Upper lobe of right lung (tissue), 1 donor: Measurements from ENCODE around the gene APOC3. TPM values are rescaled to one million over a fixed set of nuclear protein-coding genes. Genes with fewer than 3 reads are reported as not detected.

ENCODE experiments used
- ATAC-seq: fragments of 200-7000 bp; cut with Tn5 transposase; one replicate; pipeline ENCODE4 v1.9.1; 2020; ENCODE audit warnings: mild to moderate bottlenecking, moderate library complexity
- DNase-seq: peaks from one replicate; pipeline ENCODE4 v3.0.0-alpha.2; 2020
- H3K27ac ChIP-seq: fragments of 200-600 bp; one replicate; pipeline ENCODE4 v1.8.0; 2022
- H3K27me3 ChIP-seq: fragments of 200-600 bp; one replicate; pipeline ENCODE4 v1.8.0; 2022; ENCODE audit warnings: mild to moderate bottlenecking
- H3K36me3 ChIP-seq: fragments of 200-600 bp; one replicate; pipeline ENCODE4 v1.8.0; 2022
- H3K4me1 ChIP-seq: fragments of 200-600 bp; one replicate; pipeline ENCODE4 v1.8.0; 2022
- H3K4me3 ChIP-seq: fragments of 200-600 bp; one replicate; pipeline ENCODE4 v1.8.0; 2022; ENCODE audit warnings: mild to moderate bottlenecking
- H3K9me3 ChIP-seq: fragments of 200-600 bp; one replicate; pipeline ENCODE4 v1.8.0; 2022
- CTCF ChIP-seq: fragments of 200-600 bp; IDR thresholded peaks from one replicate; pipeline ENCODE4 v1.8.0; 2022; ENCODE audit warnings: antibody characterized with exemption
- intact Hi-C: fragments of 100-400 bp; cut with DNase I; formaldehyde crosslinking; loops from one replicate; pipeline ENCODE4 v1.11.0; 2022
- total RNA-seq: library from RNA; stranded (reverse); fragmentation: NEBNext Ultra II Directional; extraction: Animal tissue kit (Norgen Biotek cat#: 25700); gene quantifications from one replicate; pipeline ENCODE4 v1.2.1, GENCODE V29; 2021
- donor health status: DM: no; HTN: yes; CAD: no; lungs with severe emphysema.

APOC3 gene
- total RNA-seq, 1 donor from 2014 or later = not detected

DNA sequence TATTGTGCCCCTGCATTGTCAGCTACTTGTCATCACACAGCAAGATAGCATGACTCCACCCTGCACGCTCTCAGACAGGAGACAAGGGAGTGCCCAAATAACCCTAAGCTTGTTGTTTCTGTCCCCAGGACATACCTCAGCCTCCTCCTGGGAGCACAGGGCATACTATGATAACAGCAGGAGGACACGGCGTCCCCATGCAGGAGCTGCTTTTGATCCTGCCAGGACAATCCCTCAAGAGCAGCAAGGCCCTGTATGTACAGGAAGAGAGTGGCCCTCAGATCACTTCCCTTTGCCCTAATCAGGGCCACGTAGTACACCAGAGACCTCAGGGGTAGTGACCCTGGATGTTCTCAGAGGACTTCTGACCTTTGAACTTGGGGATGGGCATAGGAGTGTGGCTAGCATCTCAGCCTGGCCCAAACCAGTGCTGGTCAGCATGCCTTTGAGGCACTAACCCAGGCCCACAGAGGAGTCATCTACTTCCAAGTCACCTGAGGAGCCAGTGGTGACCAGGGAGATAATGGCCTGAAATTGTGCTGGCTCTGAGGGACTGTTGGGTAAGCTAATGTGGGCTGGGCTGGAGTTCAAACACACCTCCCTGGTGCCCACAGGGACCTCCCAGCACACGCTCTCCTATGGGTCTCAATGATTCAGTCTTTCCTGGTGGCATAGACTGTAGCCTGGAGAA lies 15.8 kb upstream of the APOC3 start:
- H3K36me3 ChIP-seq = no peaks in the 10 kb centered on the region
- H3K9me3 ChIP-seq = no peaks in the 10 kb centered on the region
- intact Hi-C loops = no loop called here
- H3K4me3 ChIP-seq = no peak overlapping the region
- no peaks in the 10 kb centered on the region for H3K4me1 ChIP-seq
- peak; percentile 37 for ATAC-seq
- DNase-seq = no peak
- H3K27ac ChIP-seq = no peak overlapping the region
- no peak for TF ChIP-seq CTCF
- no peaks in the 10 kb centered on the region for H3K27me3 ChIP-seq

DNA sequence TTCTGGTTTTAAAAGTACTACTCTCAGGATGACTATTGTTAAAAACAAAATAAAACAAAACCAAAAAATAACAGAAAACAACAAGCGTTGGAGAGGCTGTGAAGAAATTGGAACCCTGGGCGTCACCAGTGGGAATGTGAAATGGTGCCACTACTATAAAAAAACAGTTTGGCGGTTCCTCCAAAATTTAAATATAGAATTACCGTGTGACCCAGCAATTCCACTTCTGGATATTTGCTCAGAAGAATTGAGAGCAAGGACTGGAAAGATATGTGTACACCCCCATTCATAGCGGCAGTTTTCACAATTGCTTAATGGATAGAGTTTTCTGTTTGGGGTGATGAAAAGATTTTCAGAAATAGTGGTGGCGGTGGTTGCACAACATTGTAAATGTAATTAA lies 15.2 kb upstream of the APOC3 start:
- Histone ChIP-seq H3K27ac (no peak overlapping the region), H3K36me3 (no peaks in the 10 kb centered on the region), H3K27me3 (no peaks in the 10 kb centered on the region), H3K9me3 (no peaks in the 10 kb centered on the region), H3K4me1 (no peaks in the 10 kb centered on the region), H3K4me3 (no peak overlapping the region)
- ATAC-seq (no peak), DNase-seq (no peak)
- TF ChIP-seq CTCF = no peak
- intact Hi-C loops = no loop called here

DNA sequence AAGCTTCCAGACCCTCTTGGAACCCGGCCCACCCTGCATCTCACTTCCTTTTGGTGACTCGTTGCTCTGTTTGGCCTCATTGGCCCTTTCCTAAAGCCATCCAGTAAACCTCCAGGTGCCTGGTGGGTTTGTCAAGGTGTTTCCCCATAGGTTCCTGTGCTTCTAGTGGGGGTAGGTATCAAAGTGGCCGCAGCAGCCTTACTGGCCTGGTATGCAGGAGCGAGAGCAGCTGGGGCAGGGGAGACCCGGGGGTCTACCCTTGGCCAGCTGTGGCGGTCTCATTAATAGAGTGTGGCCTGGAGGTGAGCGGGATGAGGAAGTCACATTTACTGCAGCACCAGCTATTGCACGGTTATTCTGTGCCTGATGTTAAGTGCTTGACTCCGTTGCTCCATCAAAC lies 10.7 kb upstream of the APOC3 start:
- no peak for DNase-seq
- Histone ChIP-seq H3K4me1 (no peaks in the 10 kb centered on the region), H3K27me3 (no peaks in the 10 kb centered on the region), H3K27ac (no peak overlapping the region), H3K9me3 (no peaks in the 10 kb centered on the region), H3K4me3 (no peak overlapping the region), H3K36me3 (no peaks in the 10 kb centered on the region)
- intact Hi-C loops = no loop called here
- ATAC-seq = no peak
- TF ChIP-seq CTCF = no peak

DNA sequence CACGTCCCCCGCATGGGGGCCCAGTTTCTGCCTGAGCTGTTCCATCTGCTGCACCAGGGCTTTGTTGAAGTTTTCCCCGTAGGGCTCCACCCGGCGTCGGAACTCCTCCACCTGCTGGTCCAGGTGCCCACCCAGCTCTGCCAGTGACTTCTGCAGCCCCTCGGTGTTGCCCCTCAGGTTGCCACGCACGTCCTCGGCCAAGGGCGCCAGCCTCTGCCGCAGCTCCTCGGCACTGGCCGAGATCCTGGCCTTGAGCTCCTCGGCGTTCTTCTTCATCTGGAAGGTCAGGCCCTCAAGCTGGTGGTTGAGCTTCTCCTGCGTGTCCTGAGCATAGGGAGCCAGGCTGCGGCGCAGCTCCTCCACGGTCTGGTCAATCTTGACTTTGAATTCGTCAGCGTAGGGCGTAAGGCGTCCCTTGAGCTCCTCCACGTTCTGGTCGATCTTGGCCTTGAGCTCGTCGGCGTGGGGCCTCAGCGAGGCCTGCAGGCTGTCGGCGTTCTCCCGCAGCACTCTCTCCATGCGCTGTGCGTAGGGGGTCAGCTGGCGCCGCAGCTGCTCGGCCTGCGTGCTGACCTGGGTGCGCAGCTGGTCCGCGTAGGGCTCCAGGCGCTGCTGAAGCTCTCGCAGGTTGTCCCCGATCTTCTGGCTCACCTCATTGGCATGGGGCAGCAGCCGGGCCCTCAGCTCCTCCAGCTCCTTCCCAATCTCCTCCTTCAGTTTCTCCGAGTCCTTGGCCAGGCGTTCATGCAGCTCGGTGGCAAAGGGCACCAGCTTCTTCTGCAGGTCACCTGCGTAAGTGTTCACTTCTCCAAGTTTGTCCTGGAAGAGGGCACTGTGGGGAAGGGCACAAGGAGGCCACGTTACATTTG lies 8.4 kb upstream of the APOC3 start:
- intact Hi-C loops = no loop called here
- Histone ChIP-seq H3K27ac (no peak overlapping the region), H3K27me3 (no peaks in the 10 kb centered on the region), H3K36me3 (no peaks in the 10 kb centered on the region), H3K4me1 (no peaks in the 10 kb centered on the region), H3K9me3 (no peaks in the 10 kb centered on the region), H3K4me3 (no peak overlapping the region)
- no peak for DNase-seq
- no peak for TF ChIP-seq CTCF
- ATAC-seq = no peak

DNA sequence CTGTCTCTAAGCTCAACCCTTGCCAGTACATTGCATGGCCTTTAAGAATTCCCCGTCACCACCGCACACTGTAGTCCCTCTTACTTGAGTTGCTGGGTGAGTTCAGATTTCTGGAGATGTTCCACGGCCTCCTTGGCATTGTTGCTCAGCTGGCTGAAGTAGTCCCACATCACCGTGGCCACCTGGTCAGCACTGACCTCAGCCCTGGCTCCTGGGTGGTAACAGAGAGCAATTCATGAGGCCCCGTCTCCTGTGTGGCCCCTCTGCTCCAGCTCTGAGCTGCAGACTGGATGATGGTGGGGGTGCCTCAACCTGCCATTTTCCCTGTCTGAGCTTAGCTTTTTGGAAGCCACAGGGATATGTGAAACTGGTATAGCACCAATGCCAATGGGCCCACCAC lies 7.1 kb upstream of the APOC3 start:
- no peaks in the 10 kb centered on the region for H3K27me3 ChIP-seq
- no peaks in the 10 kb centered on the region for H3K36me3 ChIP-seq
- no peaks in the 10 kb centered on the region for H3K4me1 ChIP-seq
- ATAC-seq = no peak
- H3K9me3 ChIP-seq = no peaks in the 10 kb centered on the region
- DNase-seq = no peak
- H3K4me3 ChIP-seq = no peak overlapping the region
- intact Hi-C loops = no loop called here
- no peak for TF ChIP-seq CTCF
- no peak overlapping the region for H3K27ac ChIP-seq
